Measurements from ENCODE around the gene DHX8.

The DHX8 gene

GRCh38 chr17:43528319-43528987 lies 44.7 kb downstream of the DHX8 start:
- DNase-seq = no peak

GRCh38 chr17:43528988-43529814 lies 45.4 kb downstream of the DHX8 start:
- DNase-seq = no peak

- no peak for DNase-seq
These were observed 46.1 kb downstream of the DHX8 start for GRCh38 chr17:43529947-43530287.

DNA sequence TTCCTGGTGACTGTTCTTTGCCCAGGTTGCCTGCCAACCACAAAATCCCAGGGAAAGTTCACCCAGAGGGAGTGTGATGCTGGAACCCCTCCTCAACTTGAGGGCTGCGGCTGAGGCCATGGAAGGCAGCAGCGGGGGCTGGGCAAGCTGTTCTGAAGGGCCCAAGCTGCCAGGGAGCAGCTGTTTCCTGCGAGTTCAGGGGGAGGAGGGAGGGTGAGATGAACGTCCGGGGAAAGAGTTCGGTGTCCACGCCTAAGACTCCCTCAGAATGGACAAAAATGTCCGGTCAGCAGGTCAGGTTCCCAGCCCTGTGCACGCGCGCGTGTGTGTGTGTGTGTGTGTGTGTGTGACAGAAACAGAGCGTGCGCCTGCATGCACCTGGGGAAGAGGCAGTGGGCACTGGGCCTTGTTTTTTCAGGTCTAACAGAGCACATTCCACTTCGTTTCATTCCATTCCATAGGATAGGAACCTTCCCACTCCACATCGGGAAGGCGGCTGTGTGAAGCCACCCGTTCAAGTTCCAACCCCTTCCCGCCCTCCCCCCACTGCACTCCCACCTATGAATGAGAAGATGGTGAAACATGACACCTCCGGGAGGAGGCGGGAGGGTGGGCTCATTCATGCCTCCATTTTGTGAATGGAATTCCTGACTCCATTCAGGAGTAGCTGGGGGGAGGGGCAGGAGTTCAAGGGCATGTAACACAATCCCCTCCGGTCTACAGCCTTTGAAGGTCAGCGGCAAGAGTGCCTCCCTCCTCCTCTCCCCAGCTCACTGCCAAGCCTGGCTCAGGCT lies 46.7 kb downstream of the DHX8 start:
- peak; percentile 31 for DNase-seq

- no peak for DNase-seq
These were observed 47.3 kb downstream of the DHX8 start for GRCh38 chr17:43531082-43531378.

- DNase-seq = no peak
These were observed 48.2 kb downstream of the DHX8 start for GRCh38 chr17:43531955-43532354.

GRCh38 chr17:43532581-43532980 lies 48.8 kb downstream of the DHX8 start:
- no peak for DNase-seq

- no peak for DNase-seq
These were observed 49.9 kb downstream of the DHX8 start for GRCh38 chr17:43533699-43534098.

GRCh38 chr17:43534909-43535308 lies 51.1 kb downstream of the DHX8 start:
- DNase-seq = no peak

DNA sequence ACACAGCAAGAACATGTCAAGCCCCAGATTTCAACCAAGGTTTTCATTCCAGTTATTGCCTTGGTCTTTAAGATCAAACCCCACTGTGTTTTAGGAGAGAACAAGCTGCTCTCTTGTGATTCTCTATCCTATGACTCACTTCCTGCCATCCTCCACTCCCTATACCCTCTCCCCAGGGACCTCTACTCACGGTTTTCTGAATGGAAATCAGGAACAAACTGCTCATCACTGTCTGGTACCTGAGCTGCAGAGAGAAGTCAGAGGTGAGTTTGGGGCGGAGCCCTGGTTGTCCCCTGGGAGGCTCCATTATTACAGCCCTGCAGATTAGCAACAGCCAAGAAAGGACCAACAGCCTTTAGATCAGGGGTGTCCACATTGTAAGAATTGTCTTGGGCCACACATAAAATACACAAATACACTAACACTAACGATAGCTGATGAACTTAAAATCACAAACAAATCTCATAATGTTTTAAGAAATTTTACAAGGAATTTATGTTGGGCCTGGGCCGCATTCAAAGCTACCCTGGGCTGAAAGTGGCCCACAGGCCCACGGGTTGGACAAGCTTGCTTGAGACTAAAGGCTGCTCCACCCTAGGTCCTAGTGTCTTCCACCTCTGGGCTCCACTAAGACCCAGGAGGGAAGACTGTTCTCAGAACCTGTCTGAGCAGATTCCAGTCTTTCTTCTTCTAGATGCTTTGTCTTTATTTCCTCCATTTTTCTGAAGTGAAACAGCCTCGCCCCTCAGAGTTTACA lies 52.6 kb downstream of the DHX8 start:
- no peak for DNase-seq

DNA sequence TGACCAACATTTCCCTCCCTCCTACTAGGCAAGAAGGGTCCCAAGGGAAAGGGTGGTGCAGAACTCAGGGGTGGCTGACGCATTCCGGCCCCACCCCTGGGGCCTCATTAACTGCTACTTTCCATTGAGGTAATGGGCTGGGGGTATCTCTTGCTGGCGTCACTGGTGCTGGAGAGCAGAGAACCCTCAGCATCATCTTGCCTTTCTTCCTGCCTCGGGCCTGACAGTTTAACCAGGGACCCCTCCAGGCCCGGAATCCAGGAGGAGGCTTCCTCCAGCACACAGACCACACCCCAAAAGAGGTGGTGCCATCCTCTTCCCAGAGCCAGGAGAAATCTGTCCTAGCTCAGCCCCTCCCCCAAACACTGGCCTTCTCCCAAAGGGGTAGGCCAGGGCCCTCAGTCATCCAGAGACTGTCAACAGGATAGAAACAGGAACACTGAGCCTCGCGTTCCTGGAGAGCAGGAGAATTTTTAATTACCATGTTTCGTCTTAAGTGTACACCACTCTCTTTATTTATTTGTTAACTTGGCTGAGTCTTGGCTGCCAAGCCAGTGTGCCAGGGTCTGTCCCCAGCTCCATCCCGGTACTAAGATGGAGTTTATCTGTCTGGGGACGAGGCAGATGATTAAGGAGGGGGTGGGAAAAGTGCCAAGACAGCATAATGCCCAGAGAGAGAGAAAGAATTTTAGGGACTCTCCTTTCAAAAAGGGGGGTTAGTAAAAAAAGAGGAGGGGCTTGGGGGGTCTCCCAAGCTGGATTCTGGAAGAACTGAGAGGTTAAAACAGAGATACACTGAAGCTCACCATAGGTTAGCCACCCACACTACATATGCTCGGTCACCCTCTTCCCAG lies 57.3 kb downstream of the DHX8 start:
- DNase-seq = no peak

- DNase-seq = no peak
These were observed 59.1 kb downstream of the DHX8 start for GRCh38 chr17:43542859-43543258.

- no peak for DNase-seq
These were observed 59.5 kb downstream of the DHX8 start for GRCh38 chr17:43543300-43543699.

DNA sequence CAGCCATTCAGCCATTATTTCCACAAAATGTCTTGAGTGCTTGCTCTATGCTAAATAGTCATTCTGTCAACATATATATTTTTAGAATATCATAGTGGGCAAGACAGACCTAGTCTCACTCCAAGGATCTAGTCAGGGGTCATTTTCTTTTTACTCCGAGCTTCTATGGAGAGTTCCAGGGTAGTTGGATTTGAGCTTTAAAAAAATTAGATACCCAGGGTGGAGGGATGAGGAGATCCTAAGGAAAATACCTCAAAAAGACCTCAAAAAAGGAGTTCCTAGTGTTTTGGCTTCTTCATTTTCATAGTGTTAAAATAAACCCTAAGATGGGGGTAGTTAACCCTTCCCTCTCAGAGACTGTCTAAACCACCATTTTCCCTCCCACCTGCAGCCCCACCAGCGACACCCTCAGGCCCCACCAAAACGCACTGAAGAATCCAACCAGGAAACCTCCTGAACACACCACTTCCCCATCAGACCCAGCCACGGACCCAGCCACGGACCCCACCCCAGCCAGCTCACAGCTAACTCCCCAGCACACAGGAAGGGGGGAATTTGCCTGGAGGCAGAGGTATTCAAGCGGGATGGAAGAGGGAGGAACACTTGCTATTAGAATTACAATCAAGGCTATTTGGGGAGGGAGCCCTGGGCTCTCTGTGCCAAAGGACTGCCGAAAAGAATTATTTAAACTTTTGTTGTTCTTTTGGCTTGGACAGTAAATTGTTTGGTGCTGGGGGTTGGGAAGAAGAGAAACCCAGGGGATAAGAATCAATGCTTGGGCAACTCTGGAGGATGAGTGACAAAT lies 60.2 kb downstream of the DHX8 start:
- DNase-seq = no peak

DNA sequence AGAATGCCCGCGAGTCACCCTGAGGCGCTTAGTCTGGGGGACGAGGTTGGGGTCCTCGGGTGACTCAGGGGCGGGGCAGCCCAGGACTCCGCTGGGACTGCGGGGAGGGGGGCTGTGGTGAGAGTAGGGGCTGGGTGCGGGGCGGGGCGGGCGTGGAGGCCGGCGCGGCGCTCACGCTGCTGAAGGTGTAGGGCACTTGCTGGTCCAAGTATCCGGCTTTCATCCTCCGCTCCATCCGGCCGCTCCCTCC lies 61.5 kb downstream of the DHX8 start:
- DNase-seq = no peak

- no peak for DNase-seq
These were observed 62.8 kb downstream of the DHX8 start, which contains the start of gene ETV4 for GRCh38 chr17:43546319-43547188. Gene ETV4, minus strand, starts transcription at chr17:43546340. Its CDS starts 723 bp downstream, at chr17:43545617.

- DNase-seq = no peak
These were observed 63.4 kb downstream of the DHX8 start for GRCh38 chr17:43547189-43547550.

DNA sequence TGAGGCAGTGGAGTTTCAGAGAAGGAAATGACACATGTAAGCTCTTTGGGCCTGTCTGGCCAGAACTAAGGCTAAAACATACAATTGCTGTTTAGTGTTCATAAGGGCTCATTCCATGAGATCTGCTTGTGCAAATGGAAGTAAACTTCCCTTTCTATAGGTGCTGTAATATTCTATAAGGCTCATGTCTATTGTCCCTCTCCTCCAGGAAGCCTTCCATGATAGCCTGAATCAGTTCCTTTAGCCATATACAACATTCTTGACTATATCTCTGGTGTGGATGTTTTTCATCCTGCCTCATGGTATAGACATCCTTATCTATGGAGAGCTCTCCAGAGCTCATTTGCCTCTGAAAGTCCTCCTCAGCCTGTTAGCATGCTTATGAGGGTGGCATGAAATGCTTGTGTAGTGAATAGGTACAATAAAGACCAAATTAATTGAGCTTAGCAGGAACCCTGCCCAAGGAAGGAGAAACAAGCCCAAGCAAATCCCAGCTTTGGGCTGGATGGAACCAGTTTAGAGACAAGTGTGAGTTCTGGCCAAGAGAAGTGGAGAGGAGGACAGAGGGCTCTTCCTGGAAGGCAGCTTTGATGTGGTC lies 64.0 kb downstream of the DHX8 start:
- DNase-seq = no peak

GRCh38 chr17:43548689-43549379 lies 65.1 kb downstream of the DHX8 start:
- no peak for DNase-seq

- DNase-seq = no peak
These were observed 65.7 kb downstream of the DHX8 start for GRCh38 chr17:43549496-43549895.

Measured in NCI-H2107 (cell line).